Activated CD4-positive, alpha-beta T cell treated with anti-CD3 and anti-CD28 coated beads for 36 hours (primary cell): ENCODE data around the gene TBCD. TPM values are rescaled to one million over a fixed set of nuclear protein-coding genes. Genes with fewer than 3 reads are reported as not detected.

ENCODE experiments used
- ATAC-seq: fragments of 200-7000 bp; cut with Tn5 transposase; one replicate; pipeline ENCODE4 v1.10.0; 2021; ENCODE audit warnings: mild to moderate bottlenecking, moderate library complexity
- CTCF ChIA-PET: fragments of 350-600 bp; sonication (Branson Sonifier 250); formaldehyde crosslinking; loops from one replicate; lab custom pipeline; 2021; ENCODE audit warnings: antibody characterized with exemption; lab: Charles Lee
- POLR2A ChIA-PET: fragments of 350-600 bp; sonication (Branson Sonifier 250); formaldehyde crosslinking; loops from one replicate; lab custom pipeline; 2021; ENCODE audit warnings: antibody characterized with exemption, inconsistent platforms; lab: Charles Lee
- DNase-seq: peaks from one replicate; pipeline ENCODE4 v3.0.0-alpha.2; 2020
- H3K27ac Mint-ChIP-seq: one replicate; pipeline ENCODE4 v1.8.0; 2021; ENCODE audit warnings: mixed read lengths
- H3K27me3 Mint-ChIP-seq: one replicate; pipeline ENCODE4 v1.8.0; 2021; ENCODE audit warnings: mixed read lengths
- H3K36me3 Mint-ChIP-seq: one replicate; pipeline ENCODE4 v1.8.0; 2021; ENCODE audit warnings: low read depth, mixed read lengths
- H3K4me1 Mint-ChIP-seq: one replicate; pipeline ENCODE4 v1.8.0; 2021; ENCODE audit warnings: mixed read lengths
- H3K4me3 Mint-ChIP-seq: one replicate; pipeline ENCODE4 v1.8.0; 2021; ENCODE audit warnings: mild to moderate bottlenecking, moderate library complexity, mixed read lengths
- H3K9me3 Mint-ChIP-seq: one replicate; pipeline ENCODE4 v1.8.0; 2021; ENCODE audit warnings: low read depth, mixed read lengths
- intact Hi-C, 2 experiments: fragments of 100-400 bp; cut with DNase I in 1 of 2; cut with micrococcal nuclease in 1 of 2; formaldehyde crosslinking; loops; one replicate each; pipeline versions ENCODE4 v1.14.2 to v1.15.1; 2022 to 2024; cut with DNase I, micrococcal nuclease
- total RNA-seq, 2 experiments: library from RNA; stranded (reverse); gene quantifications; one replicate each; pipeline ENCODE4 v1.2.3, GENCODE V29; 2021

Gene TBCD
- total RNA-seq, 2 experiments from 2014 or later, result 83.3 to 97.2 TPM

- Mint-ChIP-seq H3K4me1 (peaks cover 49% of the 10 kb centered on the region), H3K4me3 (no peak overlapping the region), H3K9me3 (no peaks in the 10 kb centered on the region), H3K27me3 (no peaks in the 10 kb centered on the region), H3K27ac (peak overlapping the region; percentile 95), H3K36me3 (peaks cover 8% of the 10 kb centered on the region)
- DNase-seq (peak; percentile 38), ATAC-seq (no peak)
- ChIA-PET CTCF (interaction anchor here (0.6 to 1.1 kb wide), 3 partner anchors 18 to 58 kb away, joined by 3 to 5 read pairs (median 3); no protein-coding TSS in a partner anchor), POLR2A (no interaction called here)
- intact Hi-C loops, result no loop called here
These were observed 106.7 kb downstream of the TBCD start for GRCh38 chr17:82858376-82859126.

GRCh38 chr17:82859431-82860403 lies 107.9 kb downstream of the TBCD start:
- peak overlapping the region; percentile 95 for H3K27ac Mint-ChIP-seq
- H3K4me1 Mint-ChIP-seq, result peaks cover 60% of the 10 kb centered on the region
- peaks cover 9% of the 10 kb centered on the region for H3K36me3 Mint-ChIP-seq
- H3K27me3 Mint-ChIP-seq, result no peaks in the 10 kb centered on the region
- CTCF ChIA-PET, result interaction anchor here (0.6 kb wide), 1 partner anchor 17 kb away, joined by 3 read pairs; no protein-coding TSS in a partner anchor
- peak; percentile 59 for ATAC-seq
- H3K4me3 Mint-ChIP-seq, result peak overlapping the region; percentile 68
- H3K9me3 Mint-ChIP-seq, result no peaks in the 10 kb centered on the region
- POLR2A ChIA-PET, result interaction anchor here (0.6 kb wide), 1 partner anchor 62 kb away, joined by 3 read pairs; no protein-coding TSS in a partner anchor
- intact Hi-C loops, result loop anchor here in 1 of 2 experiments (2.0 kb wide), 1 partner anchor 17 kb away; no protein-coding TSS in a partner anchor
- DNase-seq, result peak; percentile 86

GRCh38 chr17:82860606-82861392 lies 108.9 kb downstream of the TBCD start:
- Mint-ChIP-seq H3K36me3 (peaks cover 9% of the 10 kb centered on the region), H3K27me3 (no peaks in the 10 kb centered on the region), H3K4me1 (peaks cover 70% of the 10 kb centered on the region), H3K4me3 (peak overlapping the region; percentile 68), H3K27ac (peak overlapping the region; percentile 95), H3K9me3 (no peaks in the 10 kb centered on the region)
- intact Hi-C loops, result loop anchor here in 1 of 2 experiments (2.0 kb wide), 1 partner anchor 16 kb away; no protein-coding TSS in a partner anchor
- DNase-seq (no peak), ATAC-seq (no peak)
- ChIA-PET POLR2A (no interaction called here), CTCF (interaction anchor here (0.6 kb wide), 1 partner anchor 258 kb away, joined by 3 read pairs; no protein-coding TSS in a partner anchor)

GRCh38 chr17:82861393-82861775 lies 109.5 kb downstream of the TBCD start:
- ChIA-PET CTCF (interaction anchor here (0.6 kb wide), 1 partner anchor 258 kb away, joined by 3 read pairs; no protein-coding TSS in a partner anchor), POLR2A (interaction anchor here (0.6 kb wide), 1 partner anchor 124 kb away, joined by 3 read pairs; no protein-coding TSS in a partner anchor)
- no peak overlapping the region for H3K4me3 Mint-ChIP-seq
- ATAC-seq (no peak), DNase-seq (no peak)
- peaks cover 9% of the 10 kb centered on the region for H3K36me3 Mint-ChIP-seq
- peak overlapping the region; percentile 10 for H3K27ac Mint-ChIP-seq
- intact Hi-C loops, result loop anchor here in 1 of 2 experiments (2.0 kb wide), 1 partner anchor 15 kb away; no protein-coding TSS in a partner anchor
- H3K9me3 Mint-ChIP-seq, result no peaks in the 10 kb centered on the region
- H3K4me1 Mint-ChIP-seq, result peaks cover 76% of the 10 kb centered on the region
- H3K27me3 Mint-ChIP-seq, result no peaks in the 10 kb centered on the region

- Mint-ChIP-seq H3K27ac (peak overlapping the region; percentile 76), H3K27me3 (no peaks in the 10 kb centered on the region), H3K4me3 (no peak overlapping the region), H3K36me3 (peaks cover 9% of the 10 kb centered on the region), H3K9me3 (no peaks in the 10 kb centered on the region), H3K4me1 (peaks cover 77% of the 10 kb centered on the region)
- POLR2A ChIA-PET, result interaction anchor here (0.6 kb wide), 1 partner anchor 123 kb away, joined by 3 read pairs; no protein-coding TSS in a partner anchor
- no peak for ATAC-seq
- no peak for DNase-seq
- CTCF ChIA-PET, result interaction anchor here (3.0 kb wide), 1 partner anchor 23 kb away, joined by 14 read pairs; no protein-coding TSS in a partner anchor
- intact Hi-C loops, result no loop called here
These were observed 110.3 kb downstream of the TBCD start for GRCh38 chr17:82862191-82862590.

GRCh38 chr17:82862737-82863382 lies 111.0 kb downstream of the TBCD start:
- intact Hi-C loops, result no loop called here
- POLR2A ChIA-PET, result no interaction called here
- CTCF ChIA-PET, result interaction anchor here (0.6 to 3.0 kb wide), 4 partner anchors 10 to 31 kb away, joined by 3 to 14 read pairs (median 6); no protein-coding TSS in a partner anchor
- Mint-ChIP-seq H3K4me1 (peaks cover 77% of the 10 kb centered on the region), H3K4me3 (no peak overlapping the region), H3K27ac (peak overlapping the region; percentile 91), H3K9me3 (no peaks in the 10 kb centered on the region), H3K27me3 (no peaks in the 10 kb centered on the region), H3K36me3 (peaks cover 9% of the 10 kb centered on the region)
- DNase-seq (no peak), ATAC-seq (no peak)

GRCh38 chr17:82863383-82863940 lies 111.6 kb downstream of the TBCD start:
- H3K9me3 Mint-ChIP-seq, result no peaks in the 10 kb centered on the region

GRCh38 chr17:82863941-82864712 lies 112.3 kb downstream of the TBCD start:
- H3K27ac Mint-ChIP-seq, result peak overlapping the region; percentile 91
- ChIA-PET POLR2A (interaction anchor here (0.6 to 1.9 kb wide), 3 partner anchors 11 to 122 kb away, joined by 3 to 6 read pairs (median 4); no protein-coding TSS in a partner anchor), CTCF (interaction anchor here (1.0 to 3.0 kb wide), 6 partner anchors 10 to 44 kb away, joined by 3 to 14 read pairs (median 6); no protein-coding TSS in a partner anchor)
- H3K4me3 Mint-ChIP-seq, result peak overlapping the region; percentile 60
- ATAC-seq, result peak; percentile 89
- H3K4me1 Mint-ChIP-seq, result peaks cover 71% of the 10 kb centered on the region
- DNase-seq, result peak; percentile 93
- H3K36me3 Mint-ChIP-seq, result peaks cover 7% of the 10 kb centered on the region
- no peaks in the 10 kb centered on the region for H3K9me3 Mint-ChIP-seq
- intact Hi-C loops, result loop anchor here in 1 of 2 experiments (1.0 kb wide), 3 partner anchors 13 to 214 kb away; no protein-coding TSS in a partner anchor
- no peaks in the 10 kb centered on the region for H3K27me3 Mint-ChIP-seq

More at GRCh38 chr17:82863383-82863940, 111.6 kb downstream of the TBCD start:
- Mint-ChIP-seq H3K36me3 (peaks cover 7% of the 10 kb centered on the region), H3K4me3 (no peak overlapping the region), H3K27me3 (no peaks in the 10 kb centered on the region), H3K27ac (peak overlapping the region; percentile 91), H3K4me1 (peaks cover 75% of the 10 kb centered on the region)
- ChIA-PET CTCF (interaction anchor here (0.6 to 3.0 kb wide), 6 partner anchors 9 to 44 kb away, joined by 3 to 14 read pairs (median 6); no protein-coding TSS in a partner anchor), POLR2A (interaction anchor here (0.7 to 1.9 kb wide), 2 partner anchors 11 to 22 kb away, joined by 4 to 6 read pairs; no protein-coding TSS in a partner anchor)
- ATAC-seq (no peak), DNase-seq (no peak)
- intact Hi-C loops, result no loop called here
